ENCODE measurements around the gene ACACB. TPM values are rescaled to one million over a fixed set of nuclear protein-coding genes. Genes with fewer than 3 reads are reported as not detected.

Gene ACACB
- total RNA-seq, 1 donor from 2014 or later, result 130 TPM

- peaks cover 24% of the 10 kb centered on the region for H3K4me1 ChIP-seq
Observed at GRCh38 chr12:109163167-109163566, 46.8 kb downstream of the ACACB start.

GRCh38 chr12:109165599-109165998 lies 49.2 kb downstream of the ACACB start:
- no peak for TF ChIP-seq POLR2AphosphoS5 (IDR thresholded peaks at IDR 0.05; ENCODE audit: insufficient read depth in 1 of 2, low read depth in 1 of 2)
- TF ChIP-seq POLR2A (IDR thresholded peaks at IDR 0.05), result no peak
- TF ChIP-seq CTCF (IDR thresholded peaks at IDR 0.05), result no peak
- Histone ChIP-seq H3K27ac (no peak overlapping the region), H3K36me3 (peaks cover 0 to 16% of the 10 kb centered on the region in 2 donors)

More at GRCh38 chr12:109163167-109163566, 46.8 kb downstream of the ACACB start:
- no peak overlapping the region for H3K27ac ChIP-seq
- intact Hi-C loops (cut with DNase I), result no loop called here
- no peaks in the 10 kb centered on the region for H3K9me3 ChIP-seq
- TF ChIP-seq CTCF (IDR thresholded peaks at IDR 0.05), result no peak
- TF ChIP-seq POLR2A (IDR thresholded peaks at IDR 0.05), result no peak
- no peak for TF ChIP-seq POLR2AphosphoS5 (IDR thresholded peaks at IDR 0.05; ENCODE audit: insufficient read depth in 1 of 2, low read depth in 1 of 2)
- no peaks in the 10 kb centered on the region for H3K27me3 ChIP-seq
- no peak for DNase-seq (ENCODE audit: extremely low spot score in 2 of 2)
- no peak overlapping the region for H3K4me3 ChIP-seq
- peaks cover 0 to 9% of the 10 kb centered on the region in 2 donors for H3K36me3 ChIP-seq

GRCh38 chr12:109166371-109166770 lies 50.0 kb downstream of the ACACB start:
- H3K27ac ChIP-seq, result no peak overlapping the region
- H3K27me3 ChIP-seq, result no peaks in the 10 kb centered on the region
- TF ChIP-seq CTCF (IDR thresholded peaks at IDR 0.05), result no peak
- TF ChIP-seq POLR2AphosphoS5 (IDR thresholded peaks at IDR 0.05; ENCODE audit: insufficient read depth in 1 of 2, low read depth in 1 of 2), result no peak
- no peak for TF ChIP-seq POLR2A (IDR thresholded peaks at IDR 0.05)
- peaks cover 0 to 17% of the 10 kb centered on the region in 2 donors for H3K36me3 ChIP-seq
- no peak for DNase-seq (ENCODE audit: extremely low spot score in 2 of 2)
- no peaks in the 10 kb centered on the region for H3K9me3 ChIP-seq
- intact Hi-C loops (cut with DNase I), result no loop called here
- H3K4me1 ChIP-seq, result no peaks in the 10 kb centered on the region
- no peak overlapping the region for H3K4me3 ChIP-seq

More at GRCh38 chr12:109165599-109165998, 49.2 kb downstream of the ACACB start:
- no peaks in the 10 kb centered on the region for H3K27me3 ChIP-seq
- no peak overlapping the region for H3K4me3 ChIP-seq
- H3K9me3 ChIP-seq, result no peaks in the 10 kb centered on the region
- peaks cover 6% of the 10 kb centered on the region for H3K4me1 ChIP-seq
- intact Hi-C loops (cut with DNase I), result no loop called here
- no peak for DNase-seq (ENCODE audit: extremely low spot score in 2 of 2)

- peaks cover 5 to 31% of the 10 kb centered on the region in 2 donors for H3K36me3 ChIP-seq
- H3K27ac ChIP-seq, result no peak overlapping the region
- no peak for DNase-seq (ENCODE audit: extremely low spot score in 2 of 2)
- H3K27me3 ChIP-seq, result no peaks in the 10 kb centered on the region
- H3K4me3 ChIP-seq, result no peak overlapping the region
- H3K9me3 ChIP-seq, result no peaks in the 10 kb centered on the region
- TF ChIP-seq POLR2AphosphoS5 (IDR thresholded peaks at IDR 0.05; ENCODE audit: insufficient read depth in 1 of 2, low read depth in 1 of 2) (no peak), CTCF (IDR thresholded peaks at IDR 0.05) (no peak), POLR2A (IDR thresholded peaks at IDR 0.05) (no peak)
- no peaks in the 10 kb centered on the region for H3K4me1 ChIP-seq
- intact Hi-C loops (cut with DNase I), result no loop called here
Observed at GRCh38 chr12:109167781-109168180, 51.4 kb downstream of the ACACB start.

- Histone ChIP-seq H3K9me3 (no peaks in the 10 kb centered on the region), H3K4me3 (no peak overlapping the region), H3K27me3 (no peaks in the 10 kb centered on the region), H3K36me3 (peaks cover 7 to 46% of the 10 kb centered on the region in 2 donors), H3K4me1 (no peaks in the 10 kb centered on the region), H3K27ac (no peak overlapping the region)
- TF ChIP-seq POLR2A (IDR thresholded peaks at IDR 0.05) (no peak), CTCF (IDR thresholded peaks at IDR 0.05) (no peak), POLR2AphosphoS5 (IDR thresholded peaks at IDR 0.05; ENCODE audit: insufficient read depth in 1 of 2, low read depth in 1 of 2) (no peak)
- intact Hi-C loops (cut with DNase I), result no loop called here
- DNase-seq (ENCODE audit: extremely low spot score in 2 of 2), result no peak
Observed at GRCh38 chr12:109169262-109169661, 52.9 kb downstream of the ACACB start.

Data from vagina (tissue), 2 donors.